ENCODE results near the gene MS4A7. TPM values are rescaled to one million over a fixed set of nuclear protein-coding genes. Genes with fewer than 3 reads are reported as not detected.

MS4A7 gene
- total RNA-seq, 2 experiments from 2014 or later = 0.54 to 2.4 TPM

- Histone ChIP-seq H3K4me1 (ENCODE audit: insufficient read depth, low read length, poor library complexity, severe bottlenecking) (no peaks in the 10 kb centered on the region), H3K9me3 (ENCODE audit: low read length) (no peaks in the 10 kb centered on the region), H3K4me3 (ENCODE audit: low read depth, low read length, poor library complexity, severe bottlenecking) (no peak overlapping the region), H3K36me3 (ENCODE audit: insufficient read depth, low read length) (no peaks in the 10 kb centered on the region), H3K79me2 (ENCODE audit: insufficient read depth, low read depth, low read length) (no peaks in the 10 kb centered on the region), H3K4me2 (ENCODE audit: low read length) (no peak overlapping the region), H4K20me1 (ENCODE audit: insufficient read depth, low read length) (no peaks in the 10 kb centered on the region), H2AFZ (ENCODE audit: low read length) (no peak overlapping the region; the same call in 1 of the 2 replicates), H3K9me2 (ENCODE audit: insufficient read depth, low read length) (no peaks in the 10 kb centered on the region), H3K27ac (ENCODE audit: low read depth, low read length, poor library complexity, severe bottlenecking) (no peak overlapping the region)
- intact Hi-C loops (cut with micrococcal nuclease; ENCODE audit: unreplicated experiment) = loop anchor here (1.0 to 5.0 kb wide), 2 partner anchors 67 to 284 kb away; no protein-coding TSS in a partner anchor
- peak; percentile 73 for DNase-seq (ENCODE audit: low spot score)
- BruUV-seq (replicated peaks) = no TSS peak
- ChIA-PET POLR2A (interaction anchor here (1.1 kb wide), 1 partner anchor 149 kb away, joined by 3 read pairs; no protein-coding TSS in a partner anchor), CTCF (ENCODE audit: unreplicated experiment) (interaction anchor here (0.8 to 1.1 kb wide), 3 partner anchors 8 to 150 kb away, joined by 3 read pairs; no protein-coding TSS in a partner anchor)
- TF ChIP-seq EZH2phosphoT487 (IDR thresholded peaks at IDR 0.05; ENCODE audit: borderline replicate concordance, low read depth, low read length) (no peak), CTCF (conservative IDR thresholded peaks at IDR 0.05; ENCODE audit: low read length) (peak; percentile 88)
Measured at GRCh38 chr11:60334005-60334620, 44.2 kb upstream of the MS4A7 start.

DNA sequence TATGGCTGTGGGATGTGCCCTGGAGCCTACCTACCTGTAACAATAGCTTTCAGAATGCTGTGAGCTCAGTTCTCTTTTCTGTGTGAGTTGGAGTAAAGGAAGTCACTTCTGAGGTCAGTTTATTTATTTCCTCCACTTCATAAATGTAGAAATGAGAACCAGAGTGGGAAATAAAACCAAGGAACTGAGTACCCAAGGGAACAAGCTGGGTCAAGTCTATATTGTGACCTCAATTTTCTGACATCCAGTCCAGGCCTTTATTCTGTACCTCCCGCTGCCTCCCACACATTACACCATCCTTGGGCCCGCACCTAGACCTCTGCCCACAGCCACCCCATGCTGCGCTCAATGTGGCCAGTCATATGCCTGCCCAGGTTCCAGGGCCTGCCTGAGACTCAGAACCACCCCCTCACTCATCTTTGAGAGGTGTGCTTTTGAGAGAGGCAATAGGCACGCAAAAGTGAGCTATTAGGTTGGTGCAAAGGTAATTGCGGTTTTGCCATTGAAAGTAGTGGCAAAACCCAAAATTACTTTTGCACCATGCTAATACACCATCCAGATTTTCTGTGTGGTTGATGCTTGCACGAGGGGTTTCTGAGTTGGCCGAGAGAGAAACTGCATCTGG lies 41.5 kb upstream of the MS4A7 start:
- no TSS peak for BruUV-seq (replicated peaks)
- POLR2A ChIA-PET = no interaction called here

More for the DNA sequence above, 41.5 kb upstream of the MS4A7 start:
- no peak overlapping the region; the same call in 1 of the 2 replicates for H2AFZ ChIP-seq (ENCODE audit: low read length)
- CTCF ChIA-PET (ENCODE audit: unreplicated experiment) = no interaction called here
- H3K4me3 ChIP-seq (ENCODE audit: low read depth, low read length, poor library complexity, severe bottlenecking) = no peak overlapping the region
- H3K79me2 ChIP-seq (ENCODE audit: insufficient read depth, low read depth, low read length) = no peaks in the 10 kb centered on the region
- intact Hi-C loops (cut with micrococcal nuclease; ENCODE audit: unreplicated experiment) = no loop called here
- no peaks in the 10 kb centered on the region for H3K4me1 ChIP-seq (ENCODE audit: insufficient read depth, low read length, poor library complexity, severe bottlenecking)
- no peak for TF ChIP-seq CTCF (conservative IDR thresholded peaks at IDR 0.05; ENCODE audit: low read length)
- no peak for TF ChIP-seq EZH2phosphoT487 (IDR thresholded peaks at IDR 0.05; ENCODE audit: borderline replicate concordance, low read depth, low read length)
- no peak for DNase-seq (ENCODE audit: low spot score)
- H4K20me1 ChIP-seq (ENCODE audit: insufficient read depth, low read length) = no peaks in the 10 kb centered on the region
- no peaks in the 10 kb centered on the region for H3K9me3 ChIP-seq (ENCODE audit: low read length)
- no peaks in the 10 kb centered on the region for H3K9me2 ChIP-seq (ENCODE audit: insufficient read depth, low read length)
- H3K36me3 ChIP-seq (ENCODE audit: insufficient read depth, low read length) = no peaks in the 10 kb centered on the region
- no peak overlapping the region for H3K4me2 ChIP-seq (ENCODE audit: low read length)
- no peak overlapping the region for H3K27ac ChIP-seq (ENCODE audit: low read depth, low read length, poor library complexity, severe bottlenecking)

Measured in OCI-LY7 (cell line).